Amygdala (tissue), 56 donors: Measurements from ENCODE around the gene OSCP1.
"Not testable (repeated sequence)": the region's sequence is repeated elsewhere in the genome, so short reads cannot be mapped to it uniquely, and the experiment has no call there.

Experiments used
- DNase-seq, 56 donors: peaks; one replicate each; lab custom pipeline; 2025; lab: John Stamatoyannopoulos, UW

The OSCP1 gene

GRCh38 chr1:36450270-36450918 lies at the start of gene OSCP1:
Gene OSCP1, minus strand, starts transcription at chr1:36450451. Its CDS starts 82 bp downstream, at chr1:36450369.
- peak; percentile 61 to 96 (median 88) for DNase-seq

- no peak for DNase-seq
These were observed 47.0 kb upstream of the OSCP1 start for GRCh38 chr1:36497207-36497606.

GRCh38 chr1:36494971-36495370 lies 44.7 kb upstream of the OSCP1 start:
- DNase-seq = no peak

- no peak for DNase-seq
These were observed 43.3 kb upstream of the OSCP1 start for GRCh38 chr1:36493524-36493923.

GRCh38 chr1:36492491-36492890 lies 42.2 kb upstream of the OSCP1 start:
- DNase-seq = no peak

GRCh38 chr1:36489258-36490051 lies 39.2 kb upstream of the OSCP1 start:
- not testable (repeated sequence) for DNase-seq

- DNase-seq = no peak
These were observed 37.7 kb upstream of the OSCP1 start for GRCh38 chr1:36487906-36488305.

GRCh38 chr1:36487336-36487725 lies 37.1 kb upstream of the OSCP1 start:
- DNase-seq = not testable (repeated sequence)

- peak in 29 of 56 donors; percentile 4 to 64 (median 24) for DNase-seq
These were observed 36.4 kb upstream of the OSCP1 start for GRCh38 chr1:36486439-36487335.

GRCh38 chr1:36486093-36486438 lies 35.8 kb upstream of the OSCP1 start:
- no peak for DNase-seq

GRCh38 chr1:36484099-36484498 lies 33.8 kb upstream of the OSCP1 start:
- DNase-seq = no peak

GRCh38 chr1:36482724-36483388 lies 32.6 kb upstream of the OSCP1 start, which contains the start of gene CSF3R:
Gene CSF3R, minus strand, starts transcription at chr1:36482913. Its CDS starts 3,417 bp downstream, at chr1:36479496.
- peak in 2 of 56 donors; percentile 12 to 14 for DNase-seq

GRCh38 chr1:36481771-36482723 lies 31.8 kb upstream of the OSCP1 start:
- no peak for DNase-seq

- DNase-seq = no peak
These were observed 30.8 kb upstream of the OSCP1 start for GRCh38 chr1:36481091-36481490.

- no peak for DNase-seq
These were observed 29.9 kb upstream of the OSCP1 start for GRCh38 chr1:36480161-36480560.

- no peak for DNase-seq
These were observed 29.3 kb upstream of the OSCP1 start for GRCh38 chr1:36479505-36480051.

GRCh38 chr1:36477615-36478014 lies 27.4 kb upstream of the OSCP1 start:
- DNase-seq = not testable (repeated sequence)

GRCh38 chr1:36476945-36477344 lies 26.7 kb upstream of the OSCP1 start:
- DNase-seq = no peak
